Measurements from ENCODE around the gene LRIG1.

LRIG1 gene

DNA sequence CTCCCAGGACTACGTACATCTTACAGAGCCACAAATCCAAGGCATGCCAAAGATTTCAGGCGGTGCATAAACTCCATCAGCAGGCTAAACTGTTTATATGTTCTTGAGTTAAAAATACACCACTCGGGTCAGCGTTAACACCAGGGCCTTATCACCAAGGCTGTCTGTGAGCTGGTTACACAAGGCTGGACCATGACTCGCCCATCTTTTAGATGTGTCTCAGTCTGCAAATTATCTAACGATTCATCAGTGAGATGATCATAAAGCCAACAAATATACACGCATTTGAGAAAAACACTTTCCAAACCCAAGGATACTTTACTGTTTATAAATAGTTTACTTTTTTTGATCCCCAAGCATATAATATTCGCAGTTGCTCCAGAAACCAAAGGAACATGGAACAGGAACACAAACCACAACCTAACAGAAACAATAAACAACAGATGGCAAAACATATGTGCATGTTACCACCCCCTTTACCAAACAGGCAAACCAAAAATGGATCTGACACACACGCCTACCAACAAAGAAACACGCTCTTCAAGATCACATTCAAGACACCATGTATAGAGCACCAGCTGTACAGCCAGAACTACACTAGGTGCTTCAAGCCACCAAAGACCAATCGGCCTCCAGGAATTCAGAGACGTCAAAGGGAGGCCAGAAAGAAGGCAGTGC, 15.4 kb downstream of the LRIG1 start:
- peak; percentile 96 for DNase-seq

- no peak for DNase-seq
These were observed 16.5 kb downstream of the LRIG1 start for GRCh38 chr3:66484106-66484844.

GRCh38 chr3:66483409-66483906, 17.4 kb downstream of the LRIG1 start:
- DNase-seq: no peak

- no peak for DNase-seq
These were observed 17.8 kb downstream of the LRIG1 start for GRCh38 chr3:66483006-66483405.

GRCh38 chr3:66482018-66482404, 18.8 kb downstream of the LRIG1 start:
- no peak for DNase-seq

DNA sequence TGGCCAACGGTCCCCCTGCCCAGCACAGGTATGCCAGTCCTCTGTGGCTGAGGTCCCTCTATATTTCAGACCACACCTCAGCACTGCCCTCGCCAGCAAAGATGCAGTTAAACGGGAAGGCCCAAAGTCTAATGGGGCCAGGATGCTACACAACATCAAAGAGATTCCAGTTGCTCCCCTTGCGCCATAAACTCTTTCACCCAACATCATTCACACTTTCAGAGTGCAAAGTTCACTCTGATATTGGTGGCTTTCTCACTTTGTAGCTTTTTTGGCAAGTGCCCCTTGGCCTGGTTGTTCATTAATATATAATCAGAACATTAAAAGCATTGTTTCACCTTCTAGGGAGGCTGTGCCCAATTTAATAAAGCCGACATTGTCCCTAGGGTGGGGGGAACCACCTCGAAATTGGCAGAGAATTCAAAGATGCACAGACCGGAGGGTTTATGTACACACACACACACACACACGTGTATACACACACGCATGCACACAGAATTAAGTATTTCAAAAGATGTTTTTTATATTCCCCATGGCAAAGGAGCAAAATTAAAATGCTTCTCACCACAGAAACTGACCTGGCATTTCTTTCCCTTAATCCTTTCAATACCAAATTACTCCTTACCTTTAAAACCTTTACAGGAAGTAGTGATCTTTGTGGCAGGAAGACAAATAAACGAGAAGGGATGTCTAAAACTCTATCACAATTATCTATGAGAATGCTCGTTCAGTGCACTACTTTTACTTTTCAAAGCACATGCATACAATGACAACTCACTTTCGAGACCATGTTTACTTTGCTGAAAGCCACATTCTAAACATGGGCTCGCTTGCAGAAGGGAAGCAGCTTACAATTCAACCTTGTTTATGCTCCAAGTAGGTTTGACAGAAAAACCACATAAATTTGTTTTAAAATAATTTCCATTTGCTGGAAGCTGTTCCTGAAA, 19.5 kb downstream of the LRIG1 start:
- no peak for DNase-seq

- DNase-seq: no peak
These were observed 20.2 kb downstream of the LRIG1 start for GRCh38 chr3:66480666-66481065.

DNA sequence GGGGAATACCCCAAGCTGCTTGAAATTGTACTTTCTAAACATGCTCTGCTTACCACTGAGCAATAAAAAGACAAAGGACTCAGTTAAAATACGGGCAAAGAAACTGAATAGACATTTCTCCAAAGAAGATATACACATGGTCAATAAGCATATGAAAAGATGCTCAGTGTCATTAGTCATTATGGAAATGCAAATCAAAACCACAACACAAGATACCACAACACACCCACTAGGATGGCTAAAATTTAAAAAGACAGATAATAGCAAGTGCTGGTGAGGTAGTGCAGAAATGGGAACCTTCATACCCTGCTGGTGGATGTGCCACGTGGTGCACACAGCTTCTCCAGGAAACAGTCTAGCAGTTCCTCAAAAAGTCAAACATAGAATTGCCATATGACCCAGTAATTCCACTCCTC, 21.3 kb downstream of the LRIG1 start:
- no peak for DNase-seq

DNA sequence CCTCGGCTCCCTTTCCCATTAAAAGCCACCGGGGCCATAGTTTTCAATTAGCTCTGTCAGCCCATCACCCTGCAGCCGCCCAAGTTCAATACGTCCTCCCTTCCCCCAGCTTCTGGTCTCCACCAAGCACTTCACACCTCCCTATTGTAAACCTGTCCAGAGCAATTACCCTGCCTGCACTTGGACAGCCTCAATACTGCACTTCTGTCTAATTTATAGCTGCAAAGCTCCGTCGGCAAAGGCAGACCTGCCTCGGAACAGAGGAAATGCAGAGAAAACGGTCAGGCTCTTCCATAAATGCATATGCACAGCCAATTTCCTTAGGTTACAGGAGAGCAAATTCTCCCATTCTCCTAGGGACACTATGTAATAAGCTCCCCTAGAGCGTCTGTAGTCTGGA, 21.9 kb downstream of the LRIG1 start:
- DNase-seq: no peak

DNA sequence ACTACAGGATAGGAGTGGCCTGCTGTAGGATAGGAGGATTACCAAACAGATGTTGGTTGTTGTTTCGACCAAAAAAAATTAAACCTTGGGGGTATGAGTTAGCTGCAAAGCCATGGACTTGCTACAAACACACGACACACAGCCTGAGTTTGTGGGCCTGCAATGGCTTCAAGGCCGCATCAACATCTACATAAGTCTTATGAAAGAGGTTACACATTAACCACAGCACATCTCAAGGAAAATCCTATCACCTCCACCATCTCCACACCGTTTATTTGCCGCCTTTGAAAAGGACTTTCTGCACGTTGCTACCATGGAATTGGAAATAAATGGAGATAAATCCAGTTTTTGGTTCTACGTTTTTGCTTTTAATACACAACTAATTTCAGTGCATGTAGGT, 23.0 kb downstream of the LRIG1 start:
- no peak for DNase-seq

- DNase-seq: no peak
These were observed 23.9 kb downstream of the LRIG1 start for GRCh38 chr3:66476852-66477381.

GRCh38 chr3:66475386-66476020, 25.3 kb downstream of the LRIG1 start:
- peak; percentile 49 for DNase-seq

- no peak for DNase-seq
These were observed 27.1 kb downstream of the LRIG1 start for GRCh38 chr3:66473692-66474091.

DNA sequence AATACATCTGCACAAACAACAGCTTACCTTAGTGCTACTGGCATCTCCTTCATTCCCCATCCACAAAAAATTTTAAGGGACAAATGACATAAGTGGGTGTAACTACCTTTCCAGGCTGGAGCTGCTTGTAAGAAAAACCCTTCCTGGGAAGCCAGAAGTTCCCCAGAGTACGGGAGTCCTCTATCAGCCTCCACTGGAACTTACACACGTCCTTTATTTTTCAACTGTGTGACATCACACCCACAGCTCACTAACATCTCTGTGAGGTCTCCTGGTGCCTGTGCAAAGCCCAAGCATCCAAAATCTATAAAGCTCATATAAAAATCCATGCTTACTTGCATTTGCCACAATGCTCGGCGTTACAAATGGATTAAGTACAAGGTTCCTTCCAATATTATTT, 27.6 kb downstream of the LRIG1 start:
- no peak for DNase-seq

- DNase-seq: no peak
These were observed 28.3 kb downstream of the LRIG1 start for GRCh38 chr3:66472313-66473134.

GRCh38 chr3:66470956-66471686, 29.7 kb downstream of the LRIG1 start:
- no peak for DNase-seq

DNA sequence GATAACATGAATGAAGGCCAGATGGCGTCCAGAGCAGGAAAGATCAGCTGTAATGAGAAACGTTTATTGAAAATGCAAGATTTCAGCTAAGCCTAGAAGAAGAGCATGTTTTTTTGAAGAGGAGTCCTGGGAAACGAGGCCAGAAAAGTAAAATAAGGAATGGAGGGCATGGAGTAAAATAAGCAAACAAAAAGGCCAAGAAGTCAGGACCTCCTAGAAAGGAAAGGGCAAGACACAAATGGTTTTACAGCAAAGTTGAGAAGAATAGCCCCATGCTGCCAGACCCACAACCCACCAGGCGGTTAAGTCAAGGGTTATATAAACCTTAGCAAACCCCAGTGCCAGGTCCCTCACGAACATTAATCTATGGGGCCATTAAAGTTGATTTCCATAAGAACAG, 30.5 kb downstream of the LRIG1 start:
- DNase-seq: no peak

DNA sequence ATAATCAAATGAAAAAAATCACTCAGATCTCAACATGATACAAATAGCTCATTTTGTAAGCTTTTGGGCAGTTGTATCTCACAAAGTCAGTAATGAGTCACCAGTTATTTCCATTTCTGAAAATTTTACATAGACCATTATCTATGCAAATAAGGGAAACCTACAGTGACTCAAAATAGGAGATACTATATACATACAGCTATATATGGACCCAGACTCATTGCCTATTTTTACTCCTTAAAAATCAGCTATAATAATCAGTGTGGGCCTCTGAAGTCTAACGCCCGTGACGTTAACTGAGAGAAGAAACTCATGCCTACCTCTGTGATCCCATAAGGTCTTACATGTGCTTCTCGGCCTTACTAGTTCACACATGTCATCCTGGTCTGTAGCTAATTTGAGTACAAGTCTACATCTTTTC, 31.6 kb downstream of the LRIG1 start:
- no peak for DNase-seq

GRCh38 chr3:66467996-66468735, 32.7 kb downstream of the LRIG1 start:
- no peak for DNase-seq

- no peak for DNase-seq
These were observed 34.1 kb downstream of the LRIG1 start for GRCh38 chr3:66466606-66467270.
